ENCODE data around the gene PARP14.
"Not testable (repeated sequence)": the region's sequence is repeated elsewhere in the genome, so short reads cannot be mapped to it uniquely, and the experiment has no call there.

Gene PARP14

GRCh38 chr3:122677216-122677615 lies 3.4 kb upstream of the PARP14 start:
- DNase-seq, result no peak

GRCh38 chr3:122678506-122678905 lies 2.1 kb upstream of the PARP14 start:
- DNase-seq, result no peak

GRCh38 chr3:122679085-122679881 lies 1.4 kb upstream of the PARP14 start:
- peak; percentile 85 for DNase-seq

- DNase-seq, result no peak
Measured at GRCh38 chr3:122679882-122680474, 661 bp upstream of the PARP14 start.

GRCh38 chr3:122681284-122681973 lies 790 bp downstream of the PARP14 start:
- DNase-seq, result no peak

- no peak for DNase-seq
Measured at GRCh38 chr3:122681974-122682409, 1.4 kb downstream of the PARP14 start.

- DNase-seq, result not testable (repeated sequence)
Measured at GRCh38 chr3:122682778-122683411, 2.3 kb downstream of the PARP14 start.

GRCh38 chr3:122687298-122687697 lies 6.7 kb downstream of the PARP14 start:
- DNase-seq, result no peak

- no peak for DNase-seq
Measured at GRCh38 chr3:122688996-122689395, 8.4 kb downstream of the PARP14 start.

GRCh38 chr3:122689587-122689986 lies 8.9 kb downstream of the PARP14 start:
- no peak for DNase-seq

- no peak for DNase-seq
Measured at GRCh38 chr3:122690096-122690495, 9.5 kb downstream of the PARP14 start.

GRCh38 chr3:122691195-122691594 lies 10.6 kb downstream of the PARP14 start:
- DNase-seq, result no peak

- no peak for DNase-seq
Measured at GRCh38 chr3:122692674-122693073, 12.0 kb downstream of the PARP14 start.

- no peak for DNase-seq
Measured at GRCh38 chr3:122694966-122695365, 14.3 kb downstream of the PARP14 start.

GRCh38 chr3:122695927-122696561 lies 15.4 kb downstream of the PARP14 start:
- DNase-seq, result no peak

GRCh38 chr3:122697952-122698620 lies 17.4 kb downstream of the PARP14 start:
- no peak for DNase-seq

GRCh38 chr3:122700193-122700592 lies 19.6 kb downstream of the PARP14 start:
- no peak for DNase-seq

GRCh38 chr3:122705379-122705778 lies 24.7 kb downstream of the PARP14 start:
- no peak for DNase-seq

GRCh38 chr3:122710616-122711251 lies 30.1 kb downstream of the PARP14 start:
- DNase-seq, result not testable (repeated sequence)

- no peak for DNase-seq
Measured at GRCh38 chr3:122714273-122714672, 33.6 kb downstream of the PARP14 start.

- no peak for DNase-seq
Measured at GRCh38 chr3:122716667-122717066, 36.0 kb downstream of the PARP14 start.
